Measurements from ENCODE around the gene CNP.
A peak's percentile ranks its signal among the peaks of the same experiment; 100 is the strongest.
"Not testable (repeated sequence)": the region's sequence is repeated elsewhere in the genome, so short reads cannot be mapped to it uniquely, and the experiment has no call there.

Gene CNP

GRCh38 chr17:41928693-41929251, 37.8 kb upstream of the CNP start:
- Histone ChIP-seq H3K27me3 (no peaks in the 10 kb centered on the region), H3K27ac (no peak overlapping the region), H3K36me3 (no peaks in the 10 kb centered on the region), H3K4me3 (no peak overlapping the region), H3K4me2 (peak overlapping the region; percentile 81), H3K4me1 (peaks cover 90% of the 10 kb centered on the region), H4K20me1 (no peaks in the 10 kb centered on the region), H3K9me3 (no peaks in the 10 kb centered on the region), H3K9ac (no peak overlapping the region)
- TF ChIP-seq Cebpa-rat (IDR thresholded peaks at IDR 0.05) = no peak

GRCh38 chr17:41930009-41930832, 36.4 kb upstream of the CNP start, which contains the start of gene ODAD4:
TSS of gene ODAD4 (plus strand) at chr17:41930617. CDS start at chr17:41930724, 107 bp downstream.
- Histone ChIP-seq H3K4me1 (peaks cover 75% of the 10 kb centered on the region), H3K36me3 (no peaks in the 10 kb centered on the region), H3K9ac (peak within 1 kb of the TSS; percentile 46; the same call in 1 of the 2 replicates), H3K27me3 (no peaks in the 10 kb centered on the region), H3K9me3 (no peaks in the 10 kb centered on the region), H3K4me3 (peak within 1 kb of the TSS; percentile 63), H3K4me2 (peak within 1 kb of the TSS; percentile 81), H3K27ac (peak within 1 kb of the TSS; percentile 54), H4K20me1 (no peaks in the 10 kb centered on the region)
- no peak for TF ChIP-seq Cebpa-rat (IDR thresholded peaks at IDR 0.05)

- H3K27ac ChIP-seq, H4K20me1 ChIP-seq, H3K27me3 ChIP-seq, H3K9me3 ChIP-seq, H3K36me3 ChIP-seq: not testable (repeated sequence)
- H3K4me1 ChIP-seq = peaks cover 70% of the 10 kb centered on the region
- H3K9ac ChIP-seq = 0 out of 2 replicates have a peak overlapping the region, but pooled peaks have one; percentile 46
- H3K4me2 ChIP-seq = peak overlapping the region; percentile 81
- peak overlapping the region; percentile 63 for H3K4me3 ChIP-seq
These were observed 35.8 kb upstream of the CNP start for GRCh38 chr17:41930833-41931156.

GRCh38 chr17:41931715-41932114, 34.9 kb upstream of the CNP start:
- not testable (repeated sequence) for H4K20me1 ChIP-seq, H3K4me3 ChIP-seq, H3K36me3 ChIP-seq, H3K9ac ChIP-seq, H3K27ac ChIP-seq, H3K27me3 ChIP-seq, H3K9me3 ChIP-seq
- peaks cover 62% of the 10 kb centered on the region for H3K4me1 ChIP-seq
- 0 out of 2 replicates have a peak overlapping the region, but pooled peaks have one; percentile 37 for H3K4me2 ChIP-seq

GRCh38 chr17:41932816-41933389, 33.7 kb upstream of the CNP start:
- Histone ChIP-seq H3K4me1 (peaks cover 62% of the 10 kb centered on the region), H3K36me3 (no peaks in the 10 kb centered on the region), H3K4me2 (peak overlapping the region; percentile 37), H4K20me1 (no peaks in the 10 kb centered on the region), H3K9ac (no peak overlapping the region), H3K27ac (peak overlapping the region; percentile 11; the same call in 1 of the 2 replicates), H3K9me3 (no peaks in the 10 kb centered on the region), H3K4me3 (no peak overlapping the region), H3K27me3 (no peaks in the 10 kb centered on the region)
- TF ChIP-seq Cebpa-rat (IDR thresholded peaks at IDR 0.05) = no peak

- Histone ChIP-seq H3K36me3 (no peaks in the 10 kb centered on the region), H3K9ac (no peak overlapping the region), H3K9me3 (no peaks in the 10 kb centered on the region), H3K4me2 (no peak overlapping the region), H4K20me1 (no peaks in the 10 kb centered on the region), H3K4me3 (no peak overlapping the region), H3K27me3 (no peaks in the 10 kb centered on the region), H3K27ac (no peak overlapping the region), H3K4me1 (peaks cover 57% of the 10 kb centered on the region)
- TF ChIP-seq Cebpa-rat (IDR thresholded peaks at IDR 0.05) = no peak
These were observed 31.0 kb upstream of the CNP start for GRCh38 chr17:41935641-41936040.

GRCh38 chr17:41937970-41938954, 28.3 kb upstream of the CNP start:
- H3K27ac ChIP-seq = peak overlapping the region; percentile 2; the same call in 1 of the 2 replicates
- no peaks in the 10 kb centered on the region for H3K27me3 ChIP-seq
- no peak overlapping the region for H3K4me3 ChIP-seq
- H3K36me3 ChIP-seq = no peaks in the 10 kb centered on the region
- TF ChIP-seq Cebpa-rat (IDR thresholded peaks at IDR 0.05) = no peak
- H3K4me1 ChIP-seq = peaks cover 32% of the 10 kb centered on the region
- no peaks in the 10 kb centered on the region for H3K9me3 ChIP-seq
- no peaks in the 10 kb centered on the region for H4K20me1 ChIP-seq
- peak overlapping the region; percentile 52 for H3K4me2 ChIP-seq
- no peak overlapping the region; the same call in 1 of the 2 replicates for H3K9ac ChIP-seq

- no peak overlapping the region for H3K4me2 ChIP-seq
These were observed 27.4 kb upstream of the CNP start for GRCh38 chr17:41939044-41939692.

GRCh38 chr17:41939693-41940090, 26.9 kb upstream of the CNP start:
- TF ChIP-seq Cebpa-rat (IDR thresholded peaks at IDR 0.05) = no peak
- Histone ChIP-seq H3K4me1 (peaks cover 32% of the 10 kb centered on the region), H3K9ac (no peak overlapping the region), H3K4me2 (peak overlapping the region; percentile 19; the same call in 1 of the 2 replicates), H3K27me3 (no peaks in the 10 kb centered on the region), H3K36me3 (no peaks in the 10 kb centered on the region), H4K20me1 (no peaks in the 10 kb centered on the region), H3K27ac (no peak overlapping the region), H3K4me3 (no peak overlapping the region), H3K9me3 (no peaks in the 10 kb centered on the region)

More at GRCh38 chr17:41939044-41939692, 27.4 kb upstream of the CNP start:
- H3K4me3 ChIP-seq = no peak overlapping the region
- H3K36me3 ChIP-seq = no peaks in the 10 kb centered on the region
- H3K27ac ChIP-seq = no peak overlapping the region
- no peaks in the 10 kb centered on the region for H3K9me3 ChIP-seq
- no peaks in the 10 kb centered on the region for H3K27me3 ChIP-seq
- H4K20me1 ChIP-seq = no peaks in the 10 kb centered on the region
- no peak overlapping the region for H3K9ac ChIP-seq
- TF ChIP-seq Cebpa-rat (IDR thresholded peaks at IDR 0.05) = no peak
- H3K4me1 ChIP-seq = peaks cover 32% of the 10 kb centered on the region

Measured in BLaER1 (cell line).